NCI-H526 treated with DMSO at 0.1 percent for 48 hours (cell line): Measurements from ENCODE around the gene ZNF280C.
"Not testable (repeated sequence)": the region's sequence is repeated elsewhere in the genome, so short reads cannot be mapped to it uniquely, and the experiment has no call there.

Experiments
- DNase-seq: peaks from one replicate; lab custom pipeline; 2025; lab: John Stamatoyannopoulos, UW

The ZNF280C gene

GRCh38 chrX:130260316-130260715 lies 8.4 kb downstream of the ZNF280C start:
- DNase-seq, result no peak

- peak; percentile 95 for DNase-seq
Measured at GRCh38 chrX:130253916-130254315, 14.8 kb downstream of the ZNF280C start.

GRCh38 chrX:130251671-130252070 lies 17.0 kb downstream of the ZNF280C start:
- DNase-seq, result no peak

GRCh38 chrX:130247996-130248395 lies 20.7 kb downstream of the ZNF280C start:
- DNase-seq, result no peak

GRCh38 chrX:130246084-130246483 lies 22.6 kb downstream of the ZNF280C start:
- no peak for DNase-seq

GRCh38 chrX:130245441-130245840 lies 23.3 kb downstream of the ZNF280C start:
- DNase-seq, result no peak

- DNase-seq, result not testable (repeated sequence)
Measured at GRCh38 chrX:130231184-130231583, 37.5 kb downstream of the ZNF280C start.

- DNase-seq, result no peak
Measured at GRCh38 chrX:130228871-130229270, 39.8 kb downstream of the ZNF280C start.

GRCh38 chrX:130224810-130225209 lies 43.9 kb downstream of the ZNF280C start:
- no peak for DNase-seq

- DNase-seq, result peak; percentile 7
Measured at GRCh38 chrX:130216320-130216719, 52.4 kb downstream of the ZNF280C start.

GRCh38 chrX:130213376-130213775 lies 55.3 kb downstream of the ZNF280C start:
- no peak for DNase-seq

GRCh38 chrX:130212371-130212770 lies 56.3 kb downstream of the ZNF280C start:
- no peak for DNase-seq

- DNase-seq, result no peak
Measured at GRCh38 chrX:130211415-130212186, 57.1 kb downstream of the ZNF280C start.

- no peak for DNase-seq
Measured at GRCh38 chrX:130204647-130205046, 64.1 kb downstream of the ZNF280C start.

GRCh38 chrX:130197464-130197863 lies 71.2 kb downstream of the ZNF280C start:
- no peak for DNase-seq

- no peak for DNase-seq
Measured at GRCh38 chrX:130196466-130196865, 72.2 kb downstream of the ZNF280C start.

- no peak for DNase-seq
Measured at GRCh38 chrX:130190801-130191200, 77.9 kb downstream of the ZNF280C start.

- DNase-seq, result no peak
Measured at GRCh38 chrX:130186651-130187050, 82.0 kb downstream of the ZNF280C start.

GRCh38 chrX:130184857-130185256 lies 83.8 kb downstream of the ZNF280C start:
- no peak for DNase-seq

GRCh38 chrX:130184168-130184567 lies 84.5 kb downstream of the ZNF280C start:
- DNase-seq, result no peak

- no peak for DNase-seq
Measured at GRCh38 chrX:130179579-130180215, 89.0 kb downstream of the ZNF280C start.

- DNase-seq, result no peak
Measured at GRCh38 chrX:130179170-130179569, 89.5 kb downstream of the ZNF280C start.

- DNase-seq, result no peak
Measured at GRCh38 chrX:130176942-130177341, 91.8 kb downstream of the ZNF280C start.

- DNase-seq, result no peak
Measured at GRCh38 chrX:130176354-130176776, 92.3 kb downstream of the ZNF280C start.
